Measurements from ENCODE around the gene TRIM26.

DNA sequence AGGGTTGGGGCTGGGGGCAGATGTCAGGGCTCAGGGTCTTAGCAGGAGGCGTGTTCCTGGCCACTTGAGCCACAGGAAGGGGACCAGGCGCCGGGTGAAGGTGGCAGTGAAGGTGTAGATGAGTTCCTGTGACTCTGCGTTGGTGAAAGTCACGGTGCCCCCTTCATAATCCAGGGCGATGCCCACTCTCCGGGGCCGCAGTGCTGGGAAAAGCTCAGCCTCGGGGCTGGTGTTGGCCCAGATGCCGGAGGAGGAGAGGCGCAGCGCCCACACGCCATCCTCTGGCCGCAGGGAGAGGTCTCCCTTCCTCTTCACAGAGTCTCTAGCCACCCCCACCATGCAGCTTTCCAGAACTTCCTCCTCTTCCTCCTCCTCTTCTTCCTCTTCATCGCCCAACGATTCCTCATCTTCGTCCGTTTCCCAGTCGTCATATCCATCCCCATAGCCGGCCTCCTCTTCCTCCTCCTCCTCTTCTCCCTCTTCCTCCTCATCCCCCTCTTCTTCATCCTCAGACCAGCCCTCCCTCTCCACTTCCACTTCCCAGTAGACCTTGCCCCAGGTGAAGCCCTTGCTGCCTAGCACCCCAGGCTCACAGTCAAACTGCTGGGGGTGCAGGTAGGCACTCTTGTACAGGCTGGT lies 27.2 kb downstream of the TRIM26 start:
- TF ChIP-seq, protein P1, sequence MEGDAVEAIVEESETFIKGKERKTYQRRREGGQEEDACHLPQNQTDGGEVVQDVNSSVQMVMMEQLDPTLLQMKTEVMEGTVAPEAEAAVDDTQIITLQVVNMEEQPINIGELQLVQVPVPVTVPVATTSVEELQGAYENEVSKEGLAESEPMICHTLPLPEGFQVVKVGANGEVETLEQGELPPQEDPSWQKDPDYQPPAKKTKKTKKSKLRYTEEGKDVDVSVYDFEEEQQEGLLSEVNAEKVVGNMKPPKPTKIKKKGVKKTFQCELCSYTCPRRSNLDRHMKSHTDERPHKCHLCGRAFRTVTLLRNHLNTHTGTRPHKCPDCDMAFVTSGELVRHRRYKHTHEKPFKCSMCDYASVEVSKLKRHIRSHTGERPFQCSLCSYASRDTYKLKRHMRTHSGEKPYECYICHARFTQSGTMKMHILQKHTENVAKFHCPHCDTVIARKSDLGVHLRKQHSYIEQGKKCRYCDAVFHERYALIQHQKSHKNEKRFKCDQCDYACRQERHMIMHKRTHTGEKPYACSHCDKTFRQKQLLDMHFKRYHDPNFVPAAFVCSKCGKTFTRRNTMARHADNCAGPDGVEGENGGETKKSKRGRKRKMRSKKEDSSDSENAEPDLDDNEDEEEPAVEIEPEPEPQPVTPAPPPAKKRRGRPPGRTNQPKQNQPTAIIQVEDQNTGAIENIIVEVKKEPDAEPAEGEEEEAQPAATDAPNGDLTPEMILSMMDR (IDR thresholded peaks at IDR 0.05): no peak
- no peak for TF ChIP-seq POLR2A (IDR thresholded peaks at IDR 0.05)
